HL-60 (cell line): ENCODE measurements around the gene NOTCH2.

ENCODE experiments used
- CTCF ChIP-seq: IDR thresholded peaks from one replicate; pipeline ENCODE4 v1.5.1; 2011; ENCODE audit warnings: low read length, control low read depth, inconsistent platforms; ENCODE audit not compliant: insufficient read depth
- REST ChIP-seq: IDR thresholded peaks from 2 replicates; pipeline ENCODE4 v1.6.1; 2012; ENCODE audit warnings: low read depth; ENCODE audit not compliant: insufficient replicate concordance

- TF ChIP-seq CTCF (no peak), REST (no peak)
Observed at GRCh38 chr1:119898530-119898929, 170.9 kb downstream of the NOTCH2 start.
